AG09309 (cell line): ENCODE measurements around the gene RNF44.

Experiments used
- DNase-seq: peaks from one replicate; pipeline ENCODE4 v3.0.0-alpha.2; 2010; ENCODE audit warnings: low read depth
- H3K4me3 ChIP-seq: 2 replicates; pipeline ENCODE4 v1.5.1; 2011; ENCODE audit warnings: mild to moderate bottlenecking, low read depth, low read length, moderate library complexity; ENCODE audit not compliant: control insufficient read depth
- CTCF ChIP-seq: IDR thresholded peaks from 2 replicates; pipeline ENCODE4 v1.5.1; 2011; ENCODE audit warnings: mild to moderate bottlenecking, low read depth, low read length, inconsistent platforms; ENCODE audit not compliant: insufficient read depth, control insufficient read depth; ENCODE audit errors: missing control alignments

RNF44 gene

GRCh38 chr5:176514244-176514950 is 22.8 kb downstream of the RNF44 start:
- DNase-seq = no peak
- H3K4me3 ChIP-seq = no peak overlapping the region
- no peak for TF ChIP-seq CTCF

GRCh38 chr5:176513788-176514187 is 23.4 kb downstream of the RNF44 start:
- H3K4me3 ChIP-seq = no peak overlapping the region
- TF ChIP-seq CTCF = no peak
- no peak for DNase-seq

- no peak overlapping the region for H3K4me3 ChIP-seq
- no peak for TF ChIP-seq CTCF
- DNase-seq = no peak
These were observed 28.6 kb downstream of the RNF44 start for GRCh38 chr5:176508603-176509002.

GRCh38 chr5:176507911-176508310 is 29.3 kb downstream of the RNF44 start:
- H3K4me3 ChIP-seq = no peak overlapping the region
- DNase-seq = no peak
- TF ChIP-seq CTCF = no peak

GRCh38 chr5:176503496-176503895 is 33.7 kb downstream of the RNF44 start:
- H3K4me3 ChIP-seq = no peak overlapping the region
- no peak for DNase-seq
- no peak for TF ChIP-seq CTCF

- DNase-seq = peak; percentile 61
- no peak for TF ChIP-seq CTCF
- H3K4me3 ChIP-seq = no peak overlapping the region
These were observed 35.9 kb downstream of the RNF44 start for GRCh38 chr5:176501333-176501732.
